ENCODE measurements around the gene PARS2.

DNA sequence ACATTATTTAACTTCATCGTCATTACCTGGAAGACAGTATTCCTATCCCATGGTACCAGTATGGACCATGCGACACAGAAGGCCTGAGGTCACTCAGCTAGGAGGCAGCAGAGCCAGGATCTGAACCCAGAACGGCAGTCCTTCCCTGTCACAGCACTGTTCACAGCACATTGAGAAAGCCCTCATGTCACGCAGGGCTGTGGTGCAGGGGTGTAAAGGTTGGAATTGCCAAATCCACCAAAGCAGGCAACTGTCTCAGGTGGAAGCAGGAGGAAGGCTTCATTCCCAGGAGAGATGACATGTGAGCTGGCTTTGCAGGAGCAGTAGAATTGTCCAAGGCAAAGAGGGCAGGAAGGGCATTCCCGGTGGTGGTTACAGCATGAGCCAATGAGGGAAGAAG is 46.7 kb upstream of the PARS2 start:
- TF ChIP-seq POLR2A (IDR thresholded peaks at IDR 0.05), result no peak
- TF ChIP-seq, protein P1, sequence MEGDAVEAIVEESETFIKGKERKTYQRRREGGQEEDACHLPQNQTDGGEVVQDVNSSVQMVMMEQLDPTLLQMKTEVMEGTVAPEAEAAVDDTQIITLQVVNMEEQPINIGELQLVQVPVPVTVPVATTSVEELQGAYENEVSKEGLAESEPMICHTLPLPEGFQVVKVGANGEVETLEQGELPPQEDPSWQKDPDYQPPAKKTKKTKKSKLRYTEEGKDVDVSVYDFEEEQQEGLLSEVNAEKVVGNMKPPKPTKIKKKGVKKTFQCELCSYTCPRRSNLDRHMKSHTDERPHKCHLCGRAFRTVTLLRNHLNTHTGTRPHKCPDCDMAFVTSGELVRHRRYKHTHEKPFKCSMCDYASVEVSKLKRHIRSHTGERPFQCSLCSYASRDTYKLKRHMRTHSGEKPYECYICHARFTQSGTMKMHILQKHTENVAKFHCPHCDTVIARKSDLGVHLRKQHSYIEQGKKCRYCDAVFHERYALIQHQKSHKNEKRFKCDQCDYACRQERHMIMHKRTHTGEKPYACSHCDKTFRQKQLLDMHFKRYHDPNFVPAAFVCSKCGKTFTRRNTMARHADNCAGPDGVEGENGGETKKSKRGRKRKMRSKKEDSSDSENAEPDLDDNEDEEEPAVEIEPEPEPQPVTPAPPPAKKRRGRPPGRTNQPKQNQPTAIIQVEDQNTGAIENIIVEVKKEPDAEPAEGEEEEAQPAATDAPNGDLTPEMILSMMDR (IDR thresholded peaks at IDR 0.05), result no peak
